HepG2 (cell line): Measurements from ENCODE around the gene ADGRD1. TPM values are rescaled to one million over a fixed set of nuclear protein-coding genes. Genes with fewer than 3 reads are reported as not detected.

Experiments
- ARHGAP35 ChIP-seq: sonication (generic); formaldehyde crosslinking; IDR thresholded peaks from 2 replicates; pipeline ENCODE4 v1.9.0; 2022; ENCODE audit warnings: mild to moderate bottlenecking, inconsistent platforms, moderate library complexity, missing genetic modification reagents, borderline replicate concordance
- CENPT ChIP-seq: sonication (generic); formaldehyde crosslinking; IDR thresholded peaks from 2 replicates; pipeline ENCODE4 v1.8.0; 2022; ENCODE audit warnings: low read depth, mild to moderate bottlenecking, moderate library complexity, missing genetic modification reagents
- FOXK1 ChIP-seq: sonication (generic); formaldehyde crosslinking; IDR thresholded peaks from 2 replicates; pipeline ENCODE4 v1.4.0; 2020; ENCODE audit warnings: low read depth, missing genetic modification reagents, borderline replicate concordance
- FOXO1 ChIP-seq: sonication (generic); formaldehyde crosslinking; IDR thresholded peaks from 2 replicates; pipeline ENCODE4 v1.4.0; 2020; ENCODE audit warnings: missing genetic modification reagents
- FOXP1 ChIP-seq, 2 experiments: fragments of 450-650 bp in 1 of 2; IDR thresholded peaks; 2 replicates each; pipeline ENCODE4 v1.6.1; 2017 to 2018; ENCODE audit warnings: antibody characterized with exemption in 1 of 2
- GPN1 ChIP-seq: sonication (generic); formaldehyde crosslinking; IDR thresholded peaks from 2 replicates; pipeline ENCODE4 v1.5.1; 2020; ENCODE audit warnings: missing genetic modification reagents, borderline replicate concordance
- MEIS2 ChIP-seq: sonication (generic); formaldehyde crosslinking; IDR thresholded peaks from 2 replicates; pipeline ENCODE4 v1.9.0; 2021; ENCODE audit warnings: mild to moderate bottlenecking, missing genetic modification reagents
- MIXL1 ChIP-seq: IDR thresholded peaks from 2 replicates; pipeline ENCODE4 v1.6.1; 2016
- NFKBIZ ChIP-seq: IDR thresholded peaks from 2 replicates; pipeline ENCODE4 v1.6.1; 2018; ENCODE audit warnings: missing genetic modification reagents, missing compliant biosample characterization
- PHF20 ChIP-seq: sonication (generic); formaldehyde crosslinking; IDR thresholded peaks from 2 replicates; pipeline ENCODE4 v1.5.0; 2020; ENCODE audit warnings: mild to moderate bottlenecking, missing genetic modification reagents
- SETDB1 ChIP-seq: sonication (generic); formaldehyde crosslinking; IDR thresholded peaks from 2 replicates; pipeline ENCODE4 v1.5.1; 2020; ENCODE audit warnings: missing genetic modification reagents, mild to moderate bottlenecking, borderline replicate concordance
- TARDBP ChIP-seq: sonication (generic); formaldehyde crosslinking; IDR thresholded peaks from 2 replicates; pipeline ENCODE4 v1.8.0; 2022; ENCODE audit warnings: mild to moderate bottlenecking, missing genetic modification reagents
- TEF ChIP-seq: sonication (generic); formaldehyde crosslinking; IDR thresholded peaks from 2 replicates; pipeline ENCODE4 v1.5.0; 2020; ENCODE audit warnings: missing genetic modification reagents
- TFE3 ChIP-seq: IDR thresholded peaks from 2 replicates; pipeline ENCODE4 v1.6.1; 2016
- TIGD3 ChIP-seq: sonication (generic); formaldehyde crosslinking; IDR thresholded peaks from 2 replicates; pipeline ENCODE4 v1.5.1; 2020; ENCODE audit warnings: mild to moderate bottlenecking, missing genetic modification reagents, borderline replicate concordance
- USF2 ChIP-seq, 2 experiments: sonication (generic) in 1 of 2; formaldehyde crosslinking in 1 of 2; IDR thresholded peaks; 2 replicates each; pipeline versions ENCODE4 v1.5.1 to v1.6.1; 2011 to 2020; ENCODE audit warnings: borderline replicate concordance in 1 of 2, low read depth in 1 of 2, low read length in 1 of 2, mild to moderate bottlenecking in 1 of 2, missing genetic modification reagents in 1 of 2, moderate library complexity in 1 of 2
- ZBTB33 ChIP-seq: sonication (generic); formaldehyde crosslinking; IDR thresholded peaks from 2 replicates; pipeline ENCODE4 v1.4.0; 2020; ENCODE audit warnings: missing genetic modification reagents
- ZNF253 ChIP-seq: sonication (generic); formaldehyde crosslinking; IDR thresholded peaks from 2 replicates; pipeline ENCODE4 v1.8.0; 2022; ENCODE audit warnings: mild to moderate bottlenecking, missing genetic modification reagents, borderline replicate concordance
- ZNF317 ChIP-seq: sonication (generic); formaldehyde crosslinking; IDR thresholded peaks from 2 replicates; pipeline ENCODE4 v1.5.0; 2020; ENCODE audit warnings: mild to moderate bottlenecking, missing genetic modification reagents
- ZNF331 ChIP-seq: sonication (generic); formaldehyde crosslinking; IDR thresholded peaks from 2 replicates; pipeline ENCODE4 v1.4.0; 2020; ENCODE audit warnings: missing genetic modification reagents
- ZNF772 ChIP-seq: sonication (generic); formaldehyde crosslinking; IDR thresholded peaks from 2 replicates; pipeline ENCODE4 v1.5.0; 2020; ENCODE audit warnings: mild to moderate bottlenecking, missing genetic modification reagents
- polyA plus RNA-seq, 8 experiments: library from polyadenylated mRNA; depleted of rRNA in 3 of 8; stranded (reverse) in 7 of 8; unstranded in 1 of 8; fragments of >200 nt; fragmentation: Illumina TruSeq in 4 of 8; extraction: Trizol in 4 of 8; gene quantifications; 2 replicates each; pipeline versions ENCODE4 v1.2.1 to v1.2.3, GENCODE V29; 2011 to 2016; ENCODE audit warnings: low read depth in 4 of 8, missing spikeins in 1 of 8, mixed read lengths in 1 of 8; ENCODE audit not compliant: insufficient read depth in 1 of 8
- total RNA-seq, 5 experiments: library from RNA; depleted of rRNA; stranded (reverse); fragments of >200 nt; fragmentation: Illumina TruSeq; extraction: Trizol; gene quantifications; 2 replicates each; pipeline ENCODE4 v1.2.3, GENCODE V29; 2016; ENCODE audit warnings: low read depth in 1 of 5

ADGRD1 gene
- total and polyA plus RNA-seq, 2 of the 13 experiments (the other 11 are each of a cell fraction or from before 2014, with no cell fraction given) = 0.46 to 12.4 TPM

GRCh38 chr12:131012279-131013069 lies 58.8 kb downstream of the ADGRD1 start (continued):
- no peak for TF ChIP-seq USF2 (IDR thresholded peaks at IDR 0.05; ENCODE audit: low read depth, low read length)
- no peak for TF ChIP-seq USF2 (CRISPR knock-in tag; IDR thresholded peaks at IDR 0.05; ENCODE audit: borderline replicate concordance)
- no peak for TF ChIP-seq SETDB1 (CRISPR knock-in tag)
- no peak for TF ChIP-seq ZNF317 (CRISPR knock-in tag)
- no peak for TF ChIP-seq CENPT (CRISPR knock-in tag)
- 0 out of 2 replicates have a peak, but pooled peaks have one; percentile 36 for TF ChIP-seq TIGD3 (CRISPR knock-in tag)
- TF ChIP-seq NFKBIZ = 0 out of 2 replicates have a peak, but pooled peaks have one; percentile 33
- peak; percentile 90 for TF ChIP-seq FOXP1 (IDR thresholded peaks at IDR 0.05)
- peak; percentile 96 for TF ChIP-seq FOXP1 (CRISPR knock-in tag; IDR thresholded peaks at IDR 0.05)
- TF ChIP-seq ZNF253 (CRISPR knock-in tag) = no peak
- TF ChIP-seq FOXK1 (CRISPR knock-in tag) = peak; percentile 75; the same call in 1 of the 2 replicates
- peak; percentile 66; the same call in 1 of the 2 replicates for TF ChIP-seq ZNF331
- TF ChIP-seq MIXL1 = peak; percentile 85
- 0 out of 2 replicates have a peak, but pooled peaks have one; percentile 44 for TF ChIP-seq PHF20 (CRISPR knock-in tag)
- TF ChIP-seq TARDBP = peak; percentile 83
- TF ChIP-seq ARHGAP35 (CRISPR knock-in tag) = no peak
- TF ChIP-seq ZBTB33 (CRISPR knock-in tag) = peak; percentile 57; the same call in 1 of the 2 replicates
- no peak for TF ChIP-seq TEF (CRISPR knock-in tag)
- peak; percentile 71; the same call in 1 of the 2 replicates for TF ChIP-seq TFE3 (CRISPR knock-in tag)
- no peak for TF ChIP-seq GPN1
- 0 out of 2 replicates have a peak, but pooled peaks have one; percentile 60 for TF ChIP-seq ZNF772 (CRISPR knock-in tag)
- TF ChIP-seq MEIS2 = peak; percentile 71
- peak; percentile 89 for TF ChIP-seq FOXO1
